ENCODE measurements around the gene MYOM3.

DNA sequence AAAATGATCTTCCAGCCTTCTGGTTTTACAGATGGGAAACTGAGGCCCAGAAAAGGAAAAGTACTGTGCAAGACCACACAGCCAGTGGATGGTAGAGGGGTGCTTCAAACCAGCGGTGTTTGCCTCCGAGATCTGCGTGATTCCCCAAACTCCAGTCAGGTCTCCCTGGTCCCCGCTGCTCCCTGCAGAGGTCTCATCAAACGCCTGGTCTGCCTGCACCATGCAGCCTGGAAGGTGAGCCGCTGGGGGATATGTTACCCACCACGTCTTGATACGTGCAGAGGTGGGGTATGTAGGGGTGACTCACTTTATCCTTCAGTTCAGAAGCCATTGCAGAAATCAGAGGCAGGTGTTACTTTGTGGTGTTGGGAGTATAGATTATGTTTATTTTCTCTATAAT is 56.3 kb downstream of the MYOM3 start:
- TF ChIP-seq CEBPB (IDR thresholded peaks at IDR 0.05; ENCODE audit: low read depth, low read length): peak; percentile 5; the same call in 1 of the 2 replicates
- no peak for TF ChIP-seq ELK1 (IDR thresholded peaks at IDR 0.05; ENCODE audit: borderline replicate concordance, low read depth, low read length)
